Lower leg skin (tissue), 4 donors: Measurements from ENCODE around the gene PLCB1. TPM values are rescaled to one million over a fixed set of nuclear protein-coding genes. Genes with fewer than 3 reads are reported as not detected.

Experiments used
- DNase-seq, 2 donors: peaks; one replicate each; pipeline ENCODE4 v3.0.0-alpha.2; 2019; ENCODE audit warnings: low spot score in 2 of 2
- H3K4me3 ChIP-seq: fragments of 200-600 bp; sonication (generic); 2 replicates; pipeline ENCODE4 v1.5.1; 2017; ENCODE audit warnings: mild to moderate bottlenecking, low read depth; ENCODE audit not compliant: poor library complexity, severe bottlenecking
- CTCF ChIP-seq, 3 donors: fragments of 450-650 bp; IDR thresholded peaks; one replicate each; pipeline ENCODE4 v1.5.1; 2016; ENCODE audit warnings: antibody characterized with exemption in 3 of 3, mild to moderate bottlenecking in 3 of 3, moderate library complexity in 2 of 3
- POLR2A ChIP-seq, 2 donors: fragments of 450-650 bp; IDR thresholded peaks; one replicate each; pipeline ENCODE4 v1.6.1; 2016 to 2017; ENCODE audit warnings: antibody characterized with exemption in 2 of 2, mild to moderate bottlenecking in 1 of 2, moderate library complexity in 1 of 2
- WGBS, 2 donors: methylation state at CpG; one replicate each; pipeline ENCODE4 v1.1.5; 2018; 5-methylcytosine and 5-hydroxymethylcytosine counted together
- intact Hi-C: fragments of 100-400 bp; cut with DNase I; formaldehyde crosslinking; loops from one replicate; pipeline ENCODE4 v1.15.0; 2023; ENCODE audit warnings: low total_unique reads
- total RNA-seq, 4 donors: library from RNA; depleted of rRNA; stranded (reverse); fragments of >200 nt; gene quantifications; one replicate each; pipeline ENCODE4 v1.1.0, GENCODE V29; 2016

The PLCB1 gene
- total RNA-seq, 4 donors from 2014 or later = 4.1 to 16.2 (median 9.1) TPM

GRCh38 chr20:8578161-8578865 lies 446.2 kb downstream of the PLCB1 start:
- intact Hi-C loops = no loop called here
- DNase-seq = no peak
- WGBS, 2 donors = 54 to 57% methylated on average over 3 of the region's 3 CpGs
- TF ChIP-seq CTCF (IDR thresholded peaks at IDR 0.05) = no peak
- no peak for TF ChIP-seq POLR2A (IDR thresholded peaks at IDR 0.05)
- H3K4me3 ChIP-seq = no peak overlapping the region

GRCh38 chr20:8579035-8579434 lies 447.0 kb downstream of the PLCB1 start:
- intact Hi-C loops = no loop called here
- 75 to 79% methylated on average over 3 of the region's 3 CpGs for WGBS, 2 donors
- no peak overlapping the region for H3K4me3 ChIP-seq
- TF ChIP-seq POLR2A (IDR thresholded peaks at IDR 0.05) (no peak), CTCF (IDR thresholded peaks at IDR 0.05) (no peak)
- no peak for DNase-seq

- TF ChIP-seq POLR2A (IDR thresholded peaks at IDR 0.05) (no peak), CTCF (IDR thresholded peaks at IDR 0.05) (no peak)
- no peak overlapping the region for H3K4me3 ChIP-seq
- DNase-seq = no peak
- intact Hi-C loops = no loop called here
- WGBS, 2 donors = 93 to 97% methylated on average over 3 of the region's 3 CpGs
Observed at GRCh38 chr20:8581446-8582183, 449.5 kb downstream of the PLCB1 start.

GRCh38 chr20:8583012-8583565 lies 451.0 kb downstream of the PLCB1 start:
- intact Hi-C loops = no loop called here
- no peak for TF ChIP-seq CTCF (IDR thresholded peaks at IDR 0.05)
- TF ChIP-seq POLR2A (IDR thresholded peaks at IDR 0.05) = no peak
- 87 to 91% methylated on average over 1 of the region's 1 CpG for WGBS, 2 donors

GRCh38 chr20:8583566-8584043 lies 451.5 kb downstream of the PLCB1 start:
- WGBS, 2 donors = 64 to 75% methylated on average over 7 of the region's 7 CpGs
- H3K4me3 ChIP-seq = no peak overlapping the region
- TF ChIP-seq CTCF (IDR thresholded peaks at IDR 0.05) = no peak
- TF ChIP-seq POLR2A (IDR thresholded peaks at IDR 0.05) = no peak
- intact Hi-C loops = no loop called here
- DNase-seq = no peak

More at GRCh38 chr20:8583012-8583565, 451.0 kb downstream of the PLCB1 start:
- no peak overlapping the region for H3K4me3 ChIP-seq
- DNase-seq = no peak
